ENCODE data around the gene PACRG. TPM values are rescaled to one million over a fixed set of nuclear protein-coding genes. Genes with fewer than 3 reads are reported as not detected.

Gene PACRG
- total and polyA plus RNA-seq, 10 of the 15 experiments (the other 5 are each of a cell fraction or from before 2014, with no cell fraction given): not detected

GRCh38 chr6:163300838-163301237 is 573.1 kb downstream of the PACRG start (continued):
- TF ChIP-seq MTA3 (IDR thresholded peaks at IDR 0.05; ENCODE audit: borderline replicate concordance, low read length) (no peak), IKZF1 (conservative IDR thresholded peaks at IDR 0.05) (no peak), PAX8 (IDR thresholded peaks at IDR 0.05) (no peak)
- TF ChIP-seq, protein P1, sequence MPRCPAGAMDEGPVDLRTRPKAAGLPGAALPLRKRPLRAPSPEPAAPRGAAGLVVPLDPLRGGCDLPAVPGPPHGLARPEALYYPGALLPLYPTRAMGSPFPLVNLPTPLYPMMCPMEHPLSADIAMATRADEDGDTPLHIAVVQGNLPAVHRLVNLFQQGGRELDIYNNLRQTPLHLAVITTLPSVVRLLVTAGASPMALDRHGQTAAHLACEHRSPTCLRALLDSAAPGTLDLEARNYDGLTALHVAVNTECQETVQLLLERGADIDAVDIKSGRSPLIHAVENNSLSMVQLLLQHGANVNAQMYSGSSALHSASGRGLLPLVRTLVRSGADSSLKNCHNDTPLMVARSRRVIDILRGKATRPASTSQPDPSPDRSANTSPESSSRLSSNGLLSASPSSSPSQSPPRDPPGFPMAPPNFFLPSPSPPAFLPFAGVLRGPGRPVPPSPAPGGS (IDR thresholded peaks at IDR 0.05; ENCODE audit: borderline replicate concordance, insufficient read depth, low read depth, low read length, poor library complexity, severe bottlenecking): no peak

DNA sequence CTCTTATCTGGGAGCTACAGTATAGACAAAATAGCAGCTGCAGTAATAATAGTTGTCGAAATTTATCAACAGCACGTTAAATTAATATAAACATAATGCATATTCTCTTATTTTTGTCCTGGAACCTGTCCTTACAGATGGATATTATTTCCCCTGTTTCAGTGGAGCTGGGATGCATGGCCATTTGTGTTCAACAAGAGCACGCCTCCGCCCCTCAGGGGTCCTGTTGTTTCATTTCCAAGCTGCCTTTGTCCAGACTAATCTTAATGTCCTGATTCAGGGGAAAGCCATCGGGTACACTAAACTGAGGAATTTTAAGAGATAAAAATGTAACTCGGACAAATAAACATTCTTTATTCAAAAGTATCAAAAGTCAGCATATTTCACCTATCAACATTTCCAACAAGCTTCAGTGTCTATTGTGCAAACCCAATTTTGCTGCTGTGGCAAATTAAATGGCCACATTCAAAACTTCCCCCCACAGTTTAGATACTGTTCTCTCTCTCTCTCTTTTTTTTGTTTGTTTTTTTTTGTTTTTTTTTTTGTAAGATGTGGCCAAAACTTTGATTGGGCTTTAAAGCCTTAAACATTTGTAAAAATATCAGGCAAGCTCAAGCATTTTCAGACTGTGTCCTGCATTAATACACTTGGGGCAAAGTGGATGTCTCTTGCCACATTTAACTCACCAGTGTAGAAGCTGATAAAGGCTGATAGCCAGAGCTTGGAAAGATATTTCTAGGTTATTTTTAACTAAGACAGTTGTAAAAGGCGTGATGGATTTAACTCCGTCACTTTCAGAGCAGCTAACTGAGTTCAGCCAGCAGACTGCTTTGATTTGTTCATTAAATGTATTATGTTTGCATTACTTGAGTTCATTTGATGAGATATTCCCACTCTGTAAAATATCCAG is 574.2 kb downstream of the PACRG start:
- WGBS (ENCODE audit: insufficient coverage, insufficient replicate concordance, low lambda C conversion rate, missing lambda C conversion rate): 22% methylated on average over 8 of the region's 8 CpGs
- POLR2A ChIA-PET: no interaction called here
- no peaks in the 10 kb centered on the region for H4K20me1 ChIP-seq (ENCODE audit: control insufficient read depth, insufficient read depth)
- no peaks in the 10 kb centered on the region; a peak in 2 of 4 replicates for H3K27me3 ChIP-seq (replicated peaks in 1 of 2; ENCODE audit: control insufficient read depth in 2 of 2, insufficient read depth in 2 of 2, low read length in 1 of 2)
- in situ Hi-C loops (cut with MboI) (no loop called here), intact Hi-C loops (cut with micrococcal nuclease; ENCODE audit: unreplicated experiment) (no loop called here)
- no peak overlapping the region for H3K9ac ChIP-seq (ENCODE audit: control insufficient read depth, insufficient read depth, low read length)
- no peaks in the 10 kb centered on the region for H3K79me2 ChIP-seq (ENCODE audit: control insufficient read depth, insufficient read depth, low read length)
- H3K4me3 ChIP-seq: no peak overlapping the region
- SMC1A ChIA-PET (ENCODE audit: uncharacterized antibody, unreplicated experiment): no interaction called here
- no peak overlapping the region for H3K4me2 ChIP-seq (ENCODE audit: control insufficient read depth, insufficient read depth)
- H3K27ac ChIP-seq (ENCODE audit: control insufficient read depth, insufficient read depth): no peak overlapping the region
- RAD21 ChIA-PET (ENCODE audit: unreplicated experiment): no interaction called here
- TF ChIP-seq REST (IDR thresholded peaks at IDR 0.05; ENCODE audit: low read depth, low read length): no peak
- CTCF ChIA-PET: no interaction called here
- H2AFZ ChIP-seq (ENCODE audit: control insufficient read depth, low read depth, low read length): no peak overlapping the region
- no peaks in the 10 kb centered on the region for H3K36me3 ChIP-seq (ENCODE audit: control insufficient read depth in 2 of 2, insufficient read depth in 2 of 2, low read length in 1 of 2)
- DNase-seq (ENCODE audit: low read depth, low spot score) (no peak), ATAC-seq (no peak), FAIRE-seq (no peak)
- no peaks in the 10 kb centered on the region for H3K9me3 ChIP-seq (replicated peaks; ENCODE audit: control insufficient read depth, insufficient read depth, low read length)
- no peaks in the 10 kb centered on the region for H3K4me1 ChIP-seq (ENCODE audit: control insufficient read depth, insufficient read depth, low read length)
- no TSS peak for BruUV-seq (replicated peaks)
